H1 (cell line): ENCODE results near the gene DPYD. TPM values are rescaled to one million over a fixed set of nuclear protein-coding genes. Genes with fewer than 3 reads are reported as not detected.

Source experiments
- CTCF ChIA-PET: fragments of 300-600 bp; sonication (Branson Sonifier 250); formaldehyde crosslinking; loops from one replicate; lab custom pipeline; 2021; ENCODE audit not compliant: partially characterized antibody; lab: Charles Lee
- POLR2A ChIA-PET: fragments of 300-600 bp; sonication (Branson Sonifier 250); formaldehyde crosslinking; loops from one replicate; lab custom pipeline; 2021; ENCODE audit warnings: inconsistent platforms; ENCODE audit not compliant: partially characterized antibody; lab: Charles Lee
- DNase-seq, 2 experiments: peaks; one replicate each; pipeline versions ENCODE4 v3.0.0 to v3.0.0-alpha.2; 2010 to 2022; ENCODE audit warnings: low spot score in 2 of 2, low read depth in 1 of 2, mixed read lengths in 1 of 2
- FAIRE-seq: peaks from 2 replicates; lab custom pipeline; 2011; peaks lifted over from hg19 to GRCh38; lab: Jason Lieb, UNC
- H2AFZ ChIP-seq: 2 replicates; pipeline ENCODE4 v1.8.1; 2012; ENCODE audit warnings: low read length, inconsistent platforms
- H2AK5ac ChIP-seq: 2 replicates; pipeline ENCODE4 v1.6.1; 2013; ENCODE audit warnings: low read depth, low read length
- H2BK120ac ChIP-seq: replicated peaks from 2 replicates; pipeline ENCODE3; 2013; ENCODE audit warnings: low read depth, low read length, inconsistent platforms
- H2BK12ac ChIP-seq: 2 replicates; pipeline ENCODE4 v1.6.1; 2013; ENCODE audit warnings: low read depth, low read length
- H2BK15ac ChIP-seq: 2 replicates; pipeline ENCODE4 v1.6.1; 2013; ENCODE audit warnings: low read length
- H2BK20ac ChIP-seq: 2 replicates; pipeline ENCODE4 v1.6.1; 2013; ENCODE audit warnings: low read length
- H2BK5ac ChIP-seq: 2 replicates; pipeline ENCODE4 v1.6.1; 2013; ENCODE audit warnings: low read depth, low read length
- H3K14ac ChIP-seq: 2 replicates; pipeline ENCODE4 v1.6.1; 2013; ENCODE audit warnings: inconsistent platforms; ENCODE audit not compliant: insufficient read length
- H3K18ac ChIP-seq: 2 replicates; pipeline ENCODE4 v1.6.1; 2013; ENCODE audit warnings: low read length; ENCODE audit errors: extremely low read depth
- H3K23ac ChIP-seq: 2 replicates; pipeline ENCODE4 v1.6.1; 2013; ENCODE audit warnings: inconsistent platforms; ENCODE audit not compliant: insufficient read length
- H3K23me2 ChIP-seq: 2 replicates; pipeline ENCODE4 v1.6.1; 2013; ENCODE audit warnings: low read depth, low read length
- H3K27ac ChIP-seq: 2 replicates; pipeline ENCODE4 v1.6.1; 2011; ENCODE audit warnings: low read depth, low read length, inconsistent platforms
- H3K27me3 ChIP-seq, 4 experiments: replicated peaks in 1 of 4; 1 replicate in 1 of 4; 2 replicates in 3 of 4; pipeline versions ENCODE4 v1.6.1 to v1.8.1; 2011 to 2013; ENCODE audit warnings: low read length in 3 of 4, mild to moderate bottlenecking in 3 of 4, inconsistent platforms in 2 of 4, mixed read lengths in 2 of 4, moderate library complexity in 1 of 4; ENCODE audit not compliant: control insufficient read depth in 3 of 4, insufficient read depth in 3 of 4; ENCODE audit errors: extremely low read depth in 1 of 4
- H3K36me3 ChIP-seq, 4 experiments: 2 replicates each; pipeline versions ENCODE4 v1.6.1 to v1.8.1; 2011 to 2013; ENCODE audit warnings: mild to moderate bottlenecking in 4 of 4, low read length in 3 of 4, moderate library complexity in 2 of 4, control low read depth in 1 of 4, inconsistent platforms in 1 of 4; ENCODE audit not compliant: insufficient read depth in 4 of 4, control insufficient read depth in 2 of 4
- H3K4ac ChIP-seq: replicated peaks from 2 replicates; pipeline ENCODE3; 2013; ENCODE audit warnings: low read length, low read depth, mixed read lengths, inconsistent platforms; ENCODE audit not compliant: insufficient read length
- H3K4me1 ChIP-seq, 4 experiments: replicated peaks in 1 of 4; 1 replicate in 1 of 4; 2 replicates in 3 of 4; pipeline versions ENCODE4 v1.6.1 to v1.8.1; 2011 to 2013; ENCODE audit warnings: low read length in 3 of 4, inconsistent platforms in 2 of 4, mixed read lengths in 1 of 4; ENCODE audit not compliant: insufficient read depth in 4 of 4, control insufficient read depth in 3 of 4
- H3K4me2 ChIP-seq, 2 experiments: 2 replicates each; pipeline versions ENCODE4 v1.6.1 to v1.8.1; 2011 to 2013; ENCODE audit warnings: low read depth in 2 of 2, low read length in 2 of 2, control low read depth in 1 of 2, inconsistent platforms in 1 of 2, mild to moderate bottlenecking in 1 of 2; ENCODE audit not compliant: insufficient read depth in 1 of 2
- H3K4me3 ChIP-seq, 4 experiments: fragments of 200-600, 300-600 bp in 1 of 4; sonication (generic), shearing (Covaris generic), sonication (Bioruptor Twin) in 1 of 4; 2 replicates each; pipeline versions ENCODE4 v1.5.1 to v1.8.1; 2011 to 2016; ENCODE audit warnings: low read length in 4 of 4, low read depth in 3 of 4, control low read depth in 2 of 4, inconsistent platforms in 2 of 4, mild to moderate bottlenecking in 2 of 4, mixed read lengths in 1 of 4, moderate library complexity in 1 of 4; ENCODE audit not compliant: insufficient read depth in 2 of 4; ENCODE audit errors: extremely low read depth in 1 of 4
- H3K56ac ChIP-seq: replicated peaks from 2 replicates; pipeline ENCODE3; 2013; ENCODE audit warnings: low read depth, mild to moderate bottlenecking, mixed read lengths, low read length, inconsistent platforms; ENCODE audit not compliant: insufficient read length
- H3K79me1 ChIP-seq: 2 replicates; pipeline ENCODE4 v1.6.1; 2013; ENCODE audit warnings: low read depth, low read length, control low read depth
- H3K79me2 ChIP-seq, 2 experiments: 2 replicates each; pipeline versions ENCODE4 v1.6.1 to v1.8.1; 2012 to 2013; ENCODE audit warnings: low read length in 2 of 2, mild to moderate bottlenecking in 2 of 2, inconsistent platforms in 1 of 2; ENCODE audit not compliant: insufficient read depth in 2 of 2, control insufficient read depth in 1 of 2
- H3K9ac ChIP-seq, 4 experiments: replicated peaks in 1 of 4; 1 replicate in 1 of 4; 2 replicates in 3 of 4; pipeline versions ENCODE4 v1.6.1 to v1.8.1; 2011 to 2013; ENCODE audit warnings: low read depth in 3 of 4, low read length in 3 of 4, control low read depth in 2 of 4, mild to moderate bottlenecking in 2 of 4, moderate library complexity in 2 of 4, inconsistent platforms in 1 of 4; ENCODE audit errors: extremely low read depth in 1 of 4
- H3K9me3 ChIP-seq, 2 experiments: 2 replicates each; pipeline versions ENCODE4 v1.6.1 to v1.8.1; 2012 to 2013; ENCODE audit warnings: mild to moderate bottlenecking in 2 of 2, moderate library complexity in 2 of 2, control low read depth in 1 of 2, inconsistent platforms in 1 of 2, low read depth in 1 of 2, low read length in 1 of 2, mixed read lengths in 1 of 2; ENCODE audit not compliant: insufficient read depth in 2 of 2
- H4K20me1 ChIP-seq, 2 experiments: replicated peaks in 1 of 2; 2 replicates each; pipeline versions ENCODE3 to v1.8.1; 2011 to 2013; ENCODE audit warnings: inconsistent platforms in 2 of 2, low read length in 2 of 2, mild to moderate bottlenecking in 1 of 2; ENCODE audit not compliant: insufficient read depth in 2 of 2, control insufficient read depth in 1 of 2
- H4K5ac ChIP-seq: 2 replicates; pipeline ENCODE4 v1.6.1; 2013; ENCODE audit warnings: low read length, low read depth, mixed read lengths, inconsistent platforms; ENCODE audit not compliant: insufficient read length
- H4K8ac ChIP-seq: 2 replicates; pipeline ENCODE4 v1.8.0; 2013; ENCODE audit warnings: mild to moderate bottlenecking, moderate library complexity, low read length, inconsistent platforms; ENCODE audit not compliant: insufficient read depth; ENCODE audit errors: extremely low read depth
- H4K91ac ChIP-seq: replicated peaks from 2 replicates; pipeline ENCODE3; 2013; ENCODE audit warnings: low read length, mixed read lengths, inconsistent platforms; ENCODE audit not compliant: insufficient read length
- JUND ChIP-seq: IDR thresholded peaks from 2 replicates; pipeline ENCODE4 v1.6.1; 2011; ENCODE audit warnings: mild to moderate bottlenecking, improper control_type of control experiment, low read length
- WGBS, 2 experiments: shearing (Covaris generic) in 1 of 2; methylation state at CpG; one replicate each; pipeline versions ENCODE4 v1.1.6 to v1.1.7; 2013 to 2015; ENCODE audit warnings: low lambda C conversion rate in 2 of 2, mixed read lengths in 2 of 2, inconsistent platforms in 1 of 2, low coverage in 1 of 2, missing lambda C conversion rate in 1 of 2; ENCODE audit not compliant: insufficient replicate concordance in 2 of 2, insufficient coverage in 1 of 2, insufficient read length in 1 of 2; ENCODE audit errors: extremely low coverage in 1 of 2, missing lambda C conversion rate in 1 of 2; 5-methylcytosine and 5-hydroxymethylcytosine counted together
- polyA plus RNA-seq, 7 experiments: library from polyadenylated mRNA; depleted of rRNA in 3 of 7; stranded (reverse) in 5 of 7; unstranded in 2 of 7; fragments of >200 nt in 5 of 7; fragments of 200-250 nt in 2 of 7; gene quantifications; 1 replicate in 5 of 7; 2 replicates in 1 of 7; 4 replicates in 1 of 7; pipeline versions ENCODE4 v1.2.1 to v1.2.3, GENCODE V29; 2011 to 2013; ENCODE audit warnings: missing spikeins in 2 of 7, mixed read lengths in 2 of 7
- total RNA-seq: library from RNA; stranded (reverse); fragmentation: NEBNext Ultra II Directional; extraction: Animal tissue kit (Norgen Biotek cat#: 25700); gene quantifications from 2 replicates; pipeline ENCODE4 v1.2.1, GENCODE V29; 2021
- TF ChIP-seq, protein P1 (sequence below): IDR thresholded peaks from 2 replicates; pipeline ENCODE4 v1.6.1; 2012; ENCODE audit warnings: inconsistent platforms

Gene DPYD
- total and polyA plus RNA-seq, 2 of the 8 experiments (the other 6 are each of a cell fraction or from before 2014, with no cell fraction given): 0.29 to 0.73 TPM

- Histone ChIP-seq H3K9me3 (no peaks in the 10 kb centered on the region), H3K27me3 (no peaks in the 10 kb centered on the region), H3K79me1 (no peaks in the 10 kb centered on the region), H3K27ac (no peak overlapping the region), H3K4me1 (no peaks in the 10 kb centered on the region), H3K23ac (no peak overlapping the region), H2BK12ac (no peak overlapping the region), H3K36me3 (no peaks in the 10 kb centered on the region), H3K4ac (no peak overlapping the region), H3K4me2 (no peak overlapping the region), H4K5ac (no peak overlapping the region), H2BK120ac (no peak overlapping the region), H2AK5ac (no peak overlapping the region), H2BK20ac (no peak overlapping the region), H3K4me3 (no peak overlapping the region), H4K8ac (no peak overlapping the region), H3K79me2 (no peaks in the 10 kb centered on the region), H3K14ac (no peak overlapping the region), H3K56ac (no peak overlapping the region), H4K91ac (no peak overlapping the region), H3K9ac (no peak overlapping the region), H3K18ac (no peak overlapping the region), H3K23me2 (no peaks in the 10 kb centered on the region), H4K20me1 (no peaks in the 10 kb centered on the region), H2BK15ac (no peak overlapping the region), H2BK5ac (no peak overlapping the region), H2AFZ (no peak overlapping the region)
- DNase-seq (no peak), FAIRE-seq (no peak)
- ChIA-PET POLR2A (no interaction called here), CTCF (no interaction called here)
- 96% methylated on average over 2 of the region's 2 CpGs; no CpG with 5 or more reads in 1 of the 2 experiments for WGBS, 2 experiments
- TF ChIP-seq, protein P1, sequence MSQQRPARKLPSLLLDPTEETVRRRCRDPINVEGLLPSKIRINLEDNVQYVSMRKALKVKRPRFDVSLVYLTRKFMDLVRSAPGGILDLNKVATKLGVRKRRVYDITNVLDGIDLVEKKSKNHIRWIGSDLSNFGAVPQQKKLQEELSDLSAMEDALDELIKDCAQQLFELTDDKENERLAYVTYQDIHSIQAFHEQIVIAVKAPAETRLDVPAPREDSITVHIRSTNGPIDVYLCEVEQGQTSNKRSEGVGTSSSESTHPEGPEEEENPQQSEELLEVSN: no peak
- TF ChIP-seq JUND: no peak
These were observed 777.5 kb downstream of the DPYD start for GRCh38 chr1:97143236-97143882.
